HG03039 (cell line): ENCODE measurements around the gene TGM2.
"Not testable (repeated sequence)": the region's sequence is repeated elsewhere in the genome, so short reads cannot be mapped to it uniquely, and the experiment has no call there.

Experiments used
- ATAC-seq: cut with Tn5 transposase; IDR thresholded peaks from one replicate; pipeline ENCODE4 v1.9.1; 2021; ENCODE audit warnings: mild to moderate bottlenecking, moderate library complexity; ENCODE audit not compliant: unreplicated experiment

TGM2 gene

GRCh38 chr20:38119446-38119845 lies 45.6 kb downstream of the TGM2 start:
- ATAC-seq = no peak

- ATAC-seq = no peak
These were observed 47.4 kb downstream of the TGM2 start for GRCh38 chr20:38117635-38118034.

- no peak for ATAC-seq
These were observed 47.9 kb downstream of the TGM2 start for GRCh38 chr20:38117205-38117604.

GRCh38 chr20:38116409-38117165 lies 48.5 kb downstream of the TGM2 start:
- no peak for ATAC-seq

GRCh38 chr20:38115896-38116295 lies 49.2 kb downstream of the TGM2 start:
- no peak for ATAC-seq

- ATAC-seq = no peak
These were observed 49.9 kb downstream of the TGM2 start for GRCh38 chr20:38115205-38115604.

- ATAC-seq = no peak
These were observed 50.7 kb downstream of the TGM2 start for GRCh38 chr20:38114353-38114791.

GRCh38 chr20:38113401-38114325 lies 51.4 kb downstream of the TGM2 start:
- ATAC-seq = no peak

- ATAC-seq = no peak
These were observed 52.2 kb downstream of the TGM2 start for GRCh38 chr20:38112930-38113294.

- no peak for ATAC-seq
These were observed 52.7 kb downstream of the TGM2 start for GRCh38 chr20:38112261-38112929.

- no peak for ATAC-seq
These were observed 53.5 kb downstream of the TGM2 start for GRCh38 chr20:38111366-38112232.

GRCh38 chr20:38110525-38111178 lies 54.4 kb downstream of the TGM2 start:
- ATAC-seq = no peak

GRCh38 chr20:38109591-38110524 lies 55.2 kb downstream of the TGM2 start:
- no peak for ATAC-seq

- no peak for ATAC-seq
These were observed 56.0 kb downstream of the TGM2 start for GRCh38 chr20:38108986-38109541.

- no peak for ATAC-seq
These were observed 56.6 kb downstream of the TGM2 start for GRCh38 chr20:38108438-38108985.

- not testable (repeated sequence) for ATAC-seq
These were observed 57.2 kb downstream of the TGM2 start for GRCh38 chr20:38107916-38108315.

- ATAC-seq = not testable (repeated sequence)
These were observed 57.7 kb downstream of the TGM2 start for GRCh38 chr20:38107386-38107785.

- no peak for ATAC-seq
These were observed 58.6 kb downstream of the TGM2 start for GRCh38 chr20:38106461-38106860.
